Natural killer cell (primary cell): ENCODE measurements around the gene BRD4. TPM values are rescaled to one million over a fixed set of nuclear protein-coding genes. Genes with fewer than 3 reads are reported as not detected.

Experiments
- ATAC-seq, 3 donors: fragments of 150-1000 bp in 2 of 3; fragments of 200-7000 bp in 1 of 3; cut with Tn5 transposase; 1 replicate in 1 of 3; 2 replicates in 2 of 3; pipeline ENCODE4 v1.10.0; 2021; ENCODE audit warnings: mild to moderate bottlenecking in 2 of 3, moderate library complexity in 2 of 3
- DNase-seq, 2 donors: peaks; one replicate each; pipeline versions ENCODE4 v3.0.0 to v3.0.0-alpha.2; 2013 to 2021; ENCODE audit warnings: mixed read lengths in 1 of 2
- H3K27ac ChIP-seq: one replicate; pipeline ENCODE4 v1.5.1; 2013; ENCODE audit warnings: mild to moderate bottlenecking, low read length
- H3K27me3 ChIP-seq: one replicate; pipeline ENCODE4 v1.6.1; 2013; ENCODE audit warnings: low read length; ENCODE audit not compliant: control insufficient read depth, insufficient read depth
- H3K36me3 ChIP-seq: one replicate; pipeline ENCODE4 v1.6.1; 2013; ENCODE audit warnings: low read length; ENCODE audit not compliant: control insufficient read depth, insufficient read depth
- H3K4me1 ChIP-seq: one replicate; pipeline ENCODE4 v1.6.1; 2013; ENCODE audit warnings: low read length; ENCODE audit not compliant: control insufficient read depth, insufficient read depth
- H3K4me3 ChIP-seq: one replicate; pipeline ENCODE4 v1.5.1; 2013; ENCODE audit warnings: low read length
- H3K9me3 ChIP-seq: one replicate; pipeline ENCODE4 v1.6.1; 2013; ENCODE audit warnings: low read length; ENCODE audit not compliant: control insufficient read depth, insufficient read depth
- H3K27ac Mint-ChIP-seq, 2 donors: one replicate each; pipeline ENCODE4 v1.8.0; 2022; ENCODE audit warnings: mild to moderate bottlenecking in 2 of 2, mixed read lengths in 2 of 2, moderate library complexity in 1 of 2
- H3K27me3 Mint-ChIP-seq, 2 donors: one replicate each; pipeline ENCODE4 v1.8.0; 2022; ENCODE audit warnings: low read depth in 2 of 2, mixed read lengths in 2 of 2
- H3K36me3 Mint-ChIP-seq: one replicate; pipeline ENCODE4 v1.8.0; 2022; ENCODE audit warnings: mixed read lengths
- H3K4me1 Mint-ChIP-seq, 2 donors: one replicate each; pipeline ENCODE4 v1.8.0; 2022; ENCODE audit warnings: mixed read lengths in 2 of 2
- H3K4me3 Mint-ChIP-seq: one replicate; pipeline ENCODE4 v1.8.0; 2022; ENCODE audit warnings: mild to moderate bottlenecking, moderate library complexity, mixed read lengths
- H3K9me3 Mint-ChIP-seq, 2 donors: one replicate each; pipeline ENCODE4 v1.8.0; 2022; ENCODE audit warnings: mixed read lengths in 2 of 2
- CTCF ChIP-seq: fragments of 200-600 bp; IDR thresholded peaks from one replicate; pipeline ENCODE4 v1.8.0; 2022; ENCODE audit warnings: antibody characterized with exemption
- WGBS: methylation state at CpG from one replicate; pipeline ENCODE4 v1.1.7; 2013; ENCODE audit warnings: missing lambda C conversion rate; ENCODE audit not compliant: insufficient coverage; 5-methylcytosine and 5-hydroxymethylcytosine counted together
- intact Hi-C: fragments of 100-400 bp; cut with micrococcal nuclease; formaldehyde crosslinking; loops from one replicate; pipeline ENCODE4 v1.14.2; 2022
- total RNA-seq, 4 donors: library from RNA; stranded (reverse); fragments of 120-200 nt in 1 of 4; gene quantifications; one replicate each; pipeline versions ENCODE4 v1.2.3 to v1.2.4, GENCODE V29; 2013 to 2022

BRD4 gene
- total RNA-seq, 3 donors from 2014 or later (not counting 1 experiment from before 2014, with no cell fraction given), result 91.9 to 116 (median 98.3) TPM

- 42% methylated on average over 5 of the region's 5 CpGs for WGBS
- no peak for TF ChIP-seq CTCF
- H3K4me1 Mint-ChIP-seq, result no peaks in the 10 kb centered on the region
- Histone ChIP-seq H3K27ac (no peak overlapping the region), H3K4me3 (no peak overlapping the region), H3K36me3 (no peaks in the 10 kb centered on the region), H3K27me3 (no peaks in the 10 kb centered on the region), H3K4me1 (peaks cover 5% of the 10 kb centered on the region), H3K9me3 (no peaks in the 10 kb centered on the region)
- no peak overlapping the region for H3K27ac Mint-ChIP-seq
- H3K27me3 Mint-ChIP-seq, result peaks cover 0 to 2% of the 10 kb centered on the region in 2 donors
- H3K9me3 Mint-ChIP-seq, result no peaks in the 10 kb centered on the region
- DNase-seq (no peak), ATAC-seq (peak; percentile 40 to 81 (median 42))
- no peak overlapping the region for H3K4me3 Mint-ChIP-seq
- H3K36me3 Mint-ChIP-seq, result no peaks in the 10 kb centered on the region
- intact Hi-C loops, result no loop called here
Observed at GRCh38 chr19:15210323-15210781, 122.0 kb downstream of the BRD4 start.

- Histone ChIP-seq H3K27me3 (peaks cover 5% of the 10 kb centered on the region), H3K4me3 (no peak overlapping the region), H3K4me1 (peaks cover 6% of the 10 kb centered on the region), H3K36me3 (no peaks in the 10 kb centered on the region), H3K9me3 (no peaks in the 10 kb centered on the region), H3K27ac (no peak overlapping the region)
- WGBS, result 91% methylated on average over 18 of the region's 18 CpGs
- DNase-seq (no peak), ATAC-seq (peak; percentile 45 to 61 (median 52))
- peaks cover 5% of the 10 kb centered on the region in 2 donors for H3K4me1 Mint-ChIP-seq
- no peak for TF ChIP-seq CTCF
- no peaks in the 10 kb centered on the region for H3K9me3 Mint-ChIP-seq
- H3K4me3 Mint-ChIP-seq, result peak overlapping the region; percentile 9
- H3K27me3 Mint-ChIP-seq, result peaks cover 27 to 43% of the 10 kb centered on the region in 2 donors
- no peak overlapping the region for H3K27ac Mint-ChIP-seq
- intact Hi-C loops, result no loop called here
- H3K36me3 Mint-ChIP-seq, result no peaks in the 10 kb centered on the region
Observed at GRCh38 chr19:15201374-15202023, 130.8 kb downstream of the BRD4 start.

- WGBS, result 5% methylated on average over 73 of the region's 74 CpGs
- no peak within 1 kb of the TSS for H3K27ac Mint-ChIP-seq
- H3K4me3 Mint-ChIP-seq, result peak within 1 kb of the TSS; percentile 9
- H3K9me3 Mint-ChIP-seq, result no peaks in the 10 kb centered on the region
- H3K4me1 Mint-ChIP-seq, result peaks cover 5% of the 10 kb centered on the region in 2 donors
- TF ChIP-seq CTCF, result no peak
- Histone ChIP-seq H3K27ac (no peak within 1 kb of the TSS), H3K4me1 (peaks cover 6% of the 10 kb centered on the region), H3K27me3 (peaks cover 12% of the 10 kb centered on the region), H3K9me3 (no peaks in the 10 kb centered on the region), H3K36me3 (no peaks in the 10 kb centered on the region), H3K4me3 (no peak within 1 kb of the TSS)
- intact Hi-C loops, result no loop called here
- ATAC-seq (no peak), DNase-seq (no peak)
- no peaks in the 10 kb centered on the region for H3K36me3 Mint-ChIP-seq
- peaks cover 27 to 48% of the 10 kb centered on the region in 2 donors for H3K27me3 Mint-ChIP-seq
Observed at GRCh38 chr19:15200553-15201364, 131.6 kb downstream of the BRD4 start, which contains the start of gene NOTCH3. Gene NOTCH3, minus strand, starts transcription at chr19:15200995. Its CDS starts 90 bp downstream, at chr19:15200905.
